Measurements from ENCODE around the gene SLK.

DNA sequence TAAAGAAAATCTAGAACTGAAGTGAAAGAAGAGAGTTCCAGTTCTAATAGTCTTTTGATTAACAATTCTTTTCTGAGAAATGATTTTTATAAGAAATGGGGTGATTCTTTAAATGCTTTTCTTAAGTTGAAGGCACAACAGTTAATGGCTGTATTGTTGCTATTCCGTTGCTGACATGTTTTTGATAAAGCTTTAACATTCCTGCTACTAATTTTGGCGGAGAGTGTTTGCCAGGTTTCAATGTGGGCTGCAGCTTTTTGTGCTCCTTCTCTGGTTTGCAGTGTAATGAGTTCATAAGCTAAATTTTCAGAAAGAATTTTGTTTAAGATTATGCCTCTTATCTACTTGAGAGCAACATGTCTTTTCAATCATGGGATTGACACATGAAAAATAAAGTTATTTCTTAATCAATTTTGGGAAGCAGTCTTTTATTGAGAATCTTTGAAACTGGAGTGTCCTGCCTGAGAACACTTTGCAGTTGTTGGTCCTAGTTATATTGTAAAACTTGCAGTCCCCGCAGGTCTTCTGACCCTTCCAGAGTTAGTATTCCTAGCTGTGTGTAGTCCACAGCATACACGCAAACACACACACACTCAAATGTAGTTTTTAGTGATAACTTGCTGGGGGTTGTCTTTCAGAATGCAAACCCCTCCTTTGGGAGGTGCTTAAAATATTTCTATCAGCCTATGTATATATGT, 62.0 kb downstream of the SLK start:
- TF ChIP-seq, protein P1, sequence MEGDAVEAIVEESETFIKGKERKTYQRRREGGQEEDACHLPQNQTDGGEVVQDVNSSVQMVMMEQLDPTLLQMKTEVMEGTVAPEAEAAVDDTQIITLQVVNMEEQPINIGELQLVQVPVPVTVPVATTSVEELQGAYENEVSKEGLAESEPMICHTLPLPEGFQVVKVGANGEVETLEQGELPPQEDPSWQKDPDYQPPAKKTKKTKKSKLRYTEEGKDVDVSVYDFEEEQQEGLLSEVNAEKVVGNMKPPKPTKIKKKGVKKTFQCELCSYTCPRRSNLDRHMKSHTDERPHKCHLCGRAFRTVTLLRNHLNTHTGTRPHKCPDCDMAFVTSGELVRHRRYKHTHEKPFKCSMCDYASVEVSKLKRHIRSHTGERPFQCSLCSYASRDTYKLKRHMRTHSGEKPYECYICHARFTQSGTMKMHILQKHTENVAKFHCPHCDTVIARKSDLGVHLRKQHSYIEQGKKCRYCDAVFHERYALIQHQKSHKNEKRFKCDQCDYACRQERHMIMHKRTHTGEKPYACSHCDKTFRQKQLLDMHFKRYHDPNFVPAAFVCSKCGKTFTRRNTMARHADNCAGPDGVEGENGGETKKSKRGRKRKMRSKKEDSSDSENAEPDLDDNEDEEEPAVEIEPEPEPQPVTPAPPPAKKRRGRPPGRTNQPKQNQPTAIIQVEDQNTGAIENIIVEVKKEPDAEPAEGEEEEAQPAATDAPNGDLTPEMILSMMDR (conservative IDR thresholded peaks at IDR 0.05; ENCODE audit: low read depth, low read length), result no peak
- TF ChIP-seq EZH2 (IDR thresholded peaks at IDR 0.05; ENCODE audit: borderline replicate concordance, low read depth, low read length, poor library complexity, severe bottlenecking), result no peak
